PC-9 (cell line): ENCODE data around the gene AHCYL2. TPM values are rescaled to one million over a fixed set of nuclear protein-coding genes. Genes with fewer than 3 reads are reported as not detected.
A peak's percentile ranks its signal among the peaks of the same experiment; 100 is the strongest.

Source experiments
- BruUV-seq: library from RNA; stranded (reverse); fragments of 400-500 nt; replicated peaks from 2 replicates; lab custom pipeline; 2021; lab: Mats Ljungman, UMichigan
- CTCF ChIA-PET: fragments of 300-600 bp; sonication (Branson Sonifier 250); formaldehyde crosslinking; loops from one replicate; lab custom pipeline; 2022; ENCODE audit warnings: antibody characterized with exemption; lab: Charles Lee
- POLR2A ChIA-PET: fragments of 300-600 bp; sonication (Branson Sonifier 250); formaldehyde crosslinking; loops from one replicate; lab custom pipeline; 2022; ENCODE audit warnings: antibody characterized with exemption; ENCODE audit not compliant: unreplicated experiment; lab: Charles Lee
- DNase-seq, 2 experiments: peaks; one replicate each; pipeline versions ENCODE4 v3.0.0 to v3.0.0-alpha.2; 2015 to 2022; ENCODE audit warnings: mixed read lengths in 1 of 2
- H2AFZ ChIP-seq: fragments of 200-600 bp; sonication (generic); 2 replicates; pipeline ENCODE4 v1.8.1; 2017; ENCODE audit warnings: antibody characterized with exemption
- H3F3A ChIP-seq: fragments of 200-600 bp; sonication (generic); 2 replicates; pipeline ENCODE4 v1.8.1; 2017; ENCODE audit warnings: antibody characterized with exemption, mild to moderate bottlenecking, low read depth; ENCODE audit not compliant: insufficient read depth
- H3K27ac ChIP-seq: fragments of 200-600 bp; sonication (generic); 2 replicates; pipeline ENCODE4 v1.6.1; 2016; ENCODE audit warnings: mixed run types
- H3K27me3 ChIP-seq: fragments of 200-600 bp; sonication (generic); 2 replicates; pipeline ENCODE4 v1.6.1; 2016; ENCODE audit warnings: low read depth, mixed run types; ENCODE audit not compliant: insufficient read depth
- H3K36me3 ChIP-seq: fragments of 200-600 bp; sonication (generic); 2 replicates; pipeline ENCODE4 v1.6.1; 2016; ENCODE audit warnings: low read depth, mixed run types
- H3K4me1 ChIP-seq: fragments of 200-600 bp; sonication (generic); replicated peaks from 2 replicates; pipeline ENCODE4 v1.6.1; 2016; ENCODE audit warnings: mixed run types; ENCODE audit not compliant: insufficient read depth
- H3K4me2 ChIP-seq: fragments of 200-600 bp; sonication (generic); 2 replicates; pipeline ENCODE4 v1.6.1; 2017; ENCODE audit warnings: mixed run types
- H3K4me3 ChIP-seq: fragments of 200-600 bp; sonication (generic); 2 replicates; pipeline ENCODE4 v1.6.1; 2016; ENCODE audit warnings: mixed run types
- H3K79me2 ChIP-seq: fragments of 200-600 bp; sonication (generic); 2 replicates; pipeline ENCODE4 v1.6.1; 2017; ENCODE audit warnings: low read depth, mixed run types
- H3K9me2 ChIP-seq: fragments of 200-600 bp; sonication (generic); 2 replicates; pipeline ENCODE4 v1.8.1; 2017; ENCODE audit warnings: mild to moderate bottlenecking; ENCODE audit not compliant: insufficient read depth
- H3K9me3 ChIP-seq: fragments of 200-600 bp; sonication (generic); 2 replicates; pipeline ENCODE4 v1.8.1; 2016; ENCODE audit warnings: low read depth; ENCODE audit not compliant: insufficient read depth
- H4K20me1 ChIP-seq: fragments of 200-600 bp; sonication (generic); 2 replicates; pipeline ENCODE4 v1.8.1; 2017; ENCODE audit not compliant: insufficient read depth
- CTCF ChIP-seq: fragments of 200-600 bp; sonication (generic); conservative IDR thresholded peaks from 2 replicates; pipeline ENCODE4 v1.6.1; 2017; ENCODE audit warnings: mixed run types, antibody characterized with exemption, mild to moderate bottlenecking, moderate library complexity
- EZH2 ChIP-seq: fragments of 200-600 bp; sonication (generic); IDR thresholded peaks from 2 replicates; pipeline ENCODE4 v1.8.0; 2017; ENCODE audit warnings: antibody characterized with exemption, low read depth
- intact Hi-C: fragments of 100-400 bp; cut with micrococcal nuclease; formaldehyde crosslinking; loops from one replicate; pipeline ENCODE4 v1.10.0; 2022; ENCODE audit not compliant: unreplicated experiment
- total RNA-seq: library from RNA; stranded (reverse); gene quantifications from 2 replicates; pipeline ENCODE4 v1.2.3, GENCODE V29; 2021

AHCYL2 gene
- total RNA-seq, 1 experiment from 2014 or later = 15.7 TPM

GRCh38 chr7:129188372-129188891 lies 36.4 kb upstream of the AHCYL2 start, which contains the start of gene SMO:
TSS of gene SMO (plus strand) at chr7:129188633. CDS start at chr7:129189152, 519 bp downstream.
- Histone ChIP-seq H3K27me3 (no peaks in the 10 kb centered on the region; the same call in 1 of the 2 replicates), H3K4me1 (no peaks in the 10 kb centered on the region), H3K36me3 (no peaks in the 10 kb centered on the region), H3K79me2 (no peaks in the 10 kb centered on the region), H3K9me2 (no peaks in the 10 kb centered on the region), H2AFZ (0 out of 2 replicates have a peak within 1 kb of the TSS, but pooled peaks have one; percentile 58), H3K4me3 (peak within 1 kb of the TSS; percentile 51), H3K27ac (no peak within 1 kb of the TSS), H3K4me2 (peak within 1 kb of the TSS; percentile 68), H4K20me1 (no peaks in the 10 kb centered on the region), H3K9me3 (no peaks in the 10 kb centered on the region), H3F3A (no peaks in the 10 kb centered on the region)
- TF ChIP-seq CTCF = no peak
- intact Hi-C loops = no loop called here
- ChIA-PET POLR2A (no interaction called here), CTCF (no interaction called here)
- no peak for DNase-seq
- BruUV-seq = no TSS peak

- no peaks in the 10 kb centered on the region for H3K9me2 ChIP-seq
- intact Hi-C loops = no loop called here
- DNase-seq = no peak
- peak overlapping the region; percentile 68 for H3K4me2 ChIP-seq
- no peaks in the 10 kb centered on the region for H3K79me2 ChIP-seq
- POLR2A ChIA-PET = no interaction called here
- no TSS peak for BruUV-seq
- H4K20me1 ChIP-seq = no peaks in the 10 kb centered on the region
- no peaks in the 10 kb centered on the region for H3K4me1 ChIP-seq
- H3K36me3 ChIP-seq = no peaks in the 10 kb centered on the region
- H3K4me3 ChIP-seq = peak overlapping the region; percentile 51
- no peak for TF ChIP-seq EZH2
- TF ChIP-seq CTCF = no peak
- no peaks in the 10 kb centered on the region for H3K9me3 ChIP-seq
- CTCF ChIA-PET = no interaction called here
- no peak overlapping the region for H3K27ac ChIP-seq
- 0 out of 2 replicates have a peak overlapping the region, but pooled peaks have one; percentile 58 for H2AFZ ChIP-seq
- no peaks in the 10 kb centered on the region; the same call in 1 of the 2 replicates for H3K27me3 ChIP-seq
- H3F3A ChIP-seq = no peaks in the 10 kb centered on the region
Measured at GRCh38 chr7:129188892-129189660, 35.8 kb upstream of the AHCYL2 start.

GRCh38 chr7:129189661-129190310 lies 35.0 kb upstream of the AHCYL2 start:
- CTCF ChIA-PET = no interaction called here
- H3K4me2 ChIP-seq = peak overlapping the region; percentile 68
- no peaks in the 10 kb centered on the region for H3K79me2 ChIP-seq

More at GRCh38 chr7:129189661-129190310, 35.0 kb upstream of the AHCYL2 start:
- no TSS peak for BruUV-seq
- no peaks in the 10 kb centered on the region for H3F3A ChIP-seq
- H3K27ac ChIP-seq = no peak overlapping the region
- H2AFZ ChIP-seq = no peak overlapping the region
- H3K4me3 ChIP-seq = peak overlapping the region; percentile 51
- no peaks in the 10 kb centered on the region for H4K20me1 ChIP-seq
- no peaks in the 10 kb centered on the region; the same call in 1 of the 2 replicates for H3K27me3 ChIP-seq
- no peak for TF ChIP-seq CTCF
- H3K4me1 ChIP-seq = no peaks in the 10 kb centered on the region
- H3K36me3 ChIP-seq = no peaks in the 10 kb centered on the region
- intact Hi-C loops = no loop called here
- no peaks in the 10 kb centered on the region for H3K9me2 ChIP-seq
- no peak for DNase-seq
- H3K9me3 ChIP-seq = no peaks in the 10 kb centered on the region
- POLR2A ChIA-PET = no interaction called here
